ENCODE measurements around the gene FNBP1.

- TF ChIP-seq CTCF (IDR thresholded peaks at IDR 0.05), result no peak
- TF ChIP-seq SIN3A (IDR thresholded peaks at IDR 0.05; ENCODE audit: borderline replicate concordance, insufficient read depth, low read depth, low read length), result no peak
- no peak for TF ChIP-seq POLR2AphosphoS5 (IDR thresholded peaks at IDR 0.05; ENCODE audit: low read depth, low read length)
- TF ChIP-seq TCF7L2 (IDR thresholded peaks at IDR 0.05; ENCODE audit: low read depth, low read length), result no peak
Measured at GRCh38 chr9:129938291-129938979, 104.6 kb downstream of the FNBP1 start.
